H1 (cell line): Measurements from ENCODE around the gene TRPV6. TPM values are rescaled to one million over a fixed set of nuclear protein-coding genes. Genes with fewer than 3 reads are reported as not detected.

Experiments
- ATF2 ChIP-seq: IDR thresholded peaks from 2 replicates; pipeline ENCODE4 v1.6.1; 2012; ENCODE audit warnings: low read length, inconsistent platforms
- CHD1 ChIP-seq: IDR thresholded peaks from 2 replicates; pipeline ENCODE4 v1.6.1; 2012; ENCODE audit warnings: low read depth, low read length, improper control_type of control experiment
- CTBP2 ChIP-seq: IDR thresholded peaks from 2 replicates; pipeline ENCODE4 v1.7.0; 2011; ENCODE audit warnings: borderline replicate concordance, mild to moderate bottlenecking, moderate library complexity, mixed read lengths, low read length; ENCODE audit not compliant: insufficient read depth, insufficient read length
- polyA plus RNA-seq, 7 experiments: library from polyadenylated mRNA; depleted of rRNA in 3 of 7; stranded (reverse) in 5 of 7; unstranded in 2 of 7; fragments of >200 nt in 5 of 7; fragments of 200-250 nt in 2 of 7; gene quantifications; 1 replicate in 5 of 7; 2 replicates in 1 of 7; 4 replicates in 1 of 7; pipeline versions ENCODE4 v1.2.1 to v1.2.3, GENCODE V29; 2011 to 2013; ENCODE audit warnings: missing spikeins in 2 of 7, mixed read lengths in 2 of 7
- total RNA-seq: library from RNA; stranded (reverse); fragmentation: NEBNext Ultra II Directional; extraction: Animal tissue kit (Norgen Biotek cat#: 25700); gene quantifications from 2 replicates; pipeline ENCODE4 v1.2.1, GENCODE V29; 2021

The TRPV6 gene
- total and polyA plus RNA-seq, 2 of the 8 experiments (the other 6 are each of a cell fraction or from before 2014, with no cell fraction given), result 0.52 to 1.1 TPM

- TF ChIP-seq ATF2 (no peak), CTBP2 (no peak), CHD1 (no peak)
Observed at GRCh38 chr7:142870147-142870559, 15.4 kb downstream of the TRPV6 start (continued).
